Neural cell (in vitro differentiated cells): Measurements from ENCODE around the gene MRPL52. TPM values are rescaled to one million over a fixed set of nuclear protein-coding genes. Genes with fewer than 3 reads are reported as not detected.

Experiments
- H2AFZ ChIP-seq: fragments of 200-600, 300-800 bp; sonication (generic), shearing (Covaris generic); 2 replicates; pipeline ENCODE4 v1.6.0; 2014; ENCODE audit warnings: low read depth, mild to moderate bottlenecking, antibody characterized with exemption, low read length, moderate library complexity
- H3F3A ChIP-seq: fragments of 200-600 bp; shearing (Covaris generic); 2 replicates; pipeline ENCODE4 v1.6.1; 2016; ENCODE audit warnings: mild to moderate bottlenecking, moderate library complexity, mixed read lengths, antibody characterized with exemption, low read length; ENCODE audit not compliant: insufficient read depth, poor library complexity, severe bottlenecking
- H3K27ac ChIP-seq: fragments of 200-600, 300-800 bp; sonication (generic), shearing (Covaris generic); 2 replicates; pipeline ENCODE4 v1.5.1; 2014; ENCODE audit warnings: mild to moderate bottlenecking, low read length, moderate library complexity
- H3K27me3 ChIP-seq: fragments of 300-800, 200-600 bp; sonication (generic), shearing (Covaris generic); 2 replicates; pipeline ENCODE4 v1.6.0; 2014; ENCODE audit warnings: mild to moderate bottlenecking, low read depth, low read length, moderate library complexity; ENCODE audit not compliant: insufficient read depth
- H3K36me3 ChIP-seq: fragments of 300-800, 200-600 bp; sonication (generic), shearing (Covaris generic); 2 replicates; pipeline ENCODE4 v1.5.1; 2014; ENCODE audit warnings: mild to moderate bottlenecking, antibody characterized with exemption, low read length, moderate library complexity; ENCODE audit not compliant: insufficient read depth
- H3K4me2 ChIP-seq: fragments of 300-800, 200-600 bp; sonication (generic), shearing (Covaris generic); 2 replicates; pipeline ENCODE4 v1.6.0; 2014; ENCODE audit warnings: mild to moderate bottlenecking, low read length
- H3K4me3 ChIP-seq: fragments of 300-800, 200-600 bp; sonication (generic), shearing (Covaris generic); 2 replicates; pipeline ENCODE4 v1.5.1; 2014; ENCODE audit warnings: mild to moderate bottlenecking, low read length, moderate library complexity
- H3K79me2 ChIP-seq: fragments of 200-600 bp; shearing (Covaris generic); replicated peaks from 2 replicates; pipeline ENCODE4 v1.6.0; 2014; ENCODE audit warnings: mild to moderate bottlenecking, low read length, moderate library complexity; ENCODE audit not compliant: insufficient read depth
- H3K9ac ChIP-seq: fragments of 300-800, 200-600 bp; sonication (generic), shearing (Covaris generic); 2 replicates; pipeline ENCODE4 v1.6.1; 2016; ENCODE audit warnings: mild to moderate bottlenecking, low read length, mixed read lengths
- H3K9me2 ChIP-seq: fragments of 200-600 bp; shearing (Covaris generic); 2 replicates; pipeline ENCODE4 v1.6.1; 2016; ENCODE audit warnings: mild to moderate bottlenecking, low read length, mixed read lengths; ENCODE audit not compliant: insufficient read depth
- H3K9me3 ChIP-seq: fragments of 200-600, 300-800 bp; sonication (generic), shearing (Covaris generic); 2 replicates; pipeline ENCODE4 v1.6.1; 2016; ENCODE audit warnings: mild to moderate bottlenecking, mixed run types, low read length, moderate library complexity, mixed read lengths
- H4K20me1 ChIP-seq: fragments of 200-600 bp; shearing (Covaris generic); 2 replicates; pipeline ENCODE4 v1.6.1; 2016; ENCODE audit warnings: mild to moderate bottlenecking, mixed run types; ENCODE audit not compliant: insufficient read depth
- EP300 ChIP-seq: fragments of 450-650 bp; conservative IDR thresholded peaks from 2 replicates; pipeline ENCODE4 v1.6.1; 2014; ENCODE audit warnings: antibody characterized with exemption, mild to moderate bottlenecking, moderate library complexity; ENCODE audit not compliant: poor library complexity, severe bottlenecking
- EZH2 ChIP-seq: fragments of 200-600, 300-800 bp; shearing (Covaris generic), sonication (generic); IDR thresholded peaks from 2 replicates; pipeline ENCODE4 v1.6.1; 2014; ENCODE audit warnings: antibody characterized with exemption, low read length, borderline replicate concordance, mild to moderate bottlenecking; ENCODE audit not compliant: insufficient read depth, poor library complexity, severe bottlenecking
- MXI1 ChIP-seq: fragments of 450-650 bp; conservative IDR thresholded peaks from 2 replicates; pipeline ENCODE4 v1.6.1; 2014; ENCODE audit warnings: antibody characterized with exemption, mild to moderate bottlenecking; ENCODE audit not compliant: poor library complexity, severe bottlenecking
- POLR2AphosphoS5 ChIP-seq: IDR thresholded peaks from 2 replicates; pipeline ENCODE4 v1.6.1; 2012
- RAD21 ChIP-seq: fragments of 450-650 bp; conservative IDR thresholded peaks from 2 replicates; pipeline ENCODE4 v1.6.1; 2014; ENCODE audit warnings: antibody characterized with exemption, mild to moderate bottlenecking, moderate library complexity
- REST ChIP-seq: IDR thresholded peaks from 2 replicates; pipeline ENCODE4 v1.6.1; 2012; ENCODE audit warnings: borderline replicate concordance
- SMC3 ChIP-seq: fragments of 450-650 bp; conservative IDR thresholded peaks from 2 replicates; pipeline ENCODE4 v1.6.1; 2014; ENCODE audit warnings: antibody characterized with exemption, mild to moderate bottlenecking, moderate library complexity; ENCODE audit not compliant: poor library complexity
- TAF1 ChIP-seq: IDR thresholded peaks from 2 replicates; pipeline ENCODE4 v1.6.1; 2012; ENCODE audit warnings: low read depth
- polyA plus RNA-seq: library from polyadenylated mRNA; depleted of rRNA; stranded (reverse); fragments of >200 nt; gene quantifications from 2 replicates; pipeline ENCODE4 v1.2.3, GENCODE V29; 2014
- TF ChIP-seq, protein P1 (sequence below): fragments of 450-650 bp; IDR thresholded peaks from 2 replicates; pipeline ENCODE4 v1.5.1; 2014; ENCODE audit warnings: antibody characterized with exemption, mild to moderate bottlenecking, moderate library complexity; ENCODE audit not compliant: poor library complexity, severe bottlenecking

Gene MRPL52
- polyA plus RNA-seq, 1 donor from 2014 or later, result 161 TPM

DNA sequence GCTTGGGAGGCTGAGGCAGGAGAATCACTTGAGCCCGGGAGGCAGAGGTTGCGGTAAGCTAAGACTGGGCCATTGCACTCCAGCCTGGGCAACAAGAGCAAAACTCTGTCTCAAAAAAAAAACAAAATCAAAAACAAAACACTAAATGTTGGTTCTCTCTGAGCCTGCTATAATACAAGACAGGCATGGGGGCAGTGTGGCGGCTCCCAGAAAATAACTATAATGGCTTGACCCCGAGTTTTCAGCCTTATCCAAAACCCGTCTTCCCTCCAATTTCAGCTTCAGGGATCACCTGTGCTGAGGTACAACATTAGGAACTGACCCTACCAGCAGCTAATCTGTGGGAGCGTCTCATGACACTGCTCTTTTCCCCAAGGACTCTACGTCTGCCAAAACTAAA, 15.3 kb upstream of the MRPL52 start:
- H4K20me1 ChIP-seq, result no peaks in the 10 kb centered on the region
- no peaks in the 10 kb centered on the region for H3K36me3 ChIP-seq
- H3K79me2 ChIP-seq, result no peaks in the 10 kb centered on the region
- H3K4me3 ChIP-seq, result no peak overlapping the region
- no peaks in the 10 kb centered on the region for H3K27me3 ChIP-seq
- no peak overlapping the region for H3K9ac ChIP-seq
- H3F3A ChIP-seq, result no peaks in the 10 kb centered on the region
- TF ChIP-seq MXI1, result no peak
- TF ChIP-seq, protein P1, sequence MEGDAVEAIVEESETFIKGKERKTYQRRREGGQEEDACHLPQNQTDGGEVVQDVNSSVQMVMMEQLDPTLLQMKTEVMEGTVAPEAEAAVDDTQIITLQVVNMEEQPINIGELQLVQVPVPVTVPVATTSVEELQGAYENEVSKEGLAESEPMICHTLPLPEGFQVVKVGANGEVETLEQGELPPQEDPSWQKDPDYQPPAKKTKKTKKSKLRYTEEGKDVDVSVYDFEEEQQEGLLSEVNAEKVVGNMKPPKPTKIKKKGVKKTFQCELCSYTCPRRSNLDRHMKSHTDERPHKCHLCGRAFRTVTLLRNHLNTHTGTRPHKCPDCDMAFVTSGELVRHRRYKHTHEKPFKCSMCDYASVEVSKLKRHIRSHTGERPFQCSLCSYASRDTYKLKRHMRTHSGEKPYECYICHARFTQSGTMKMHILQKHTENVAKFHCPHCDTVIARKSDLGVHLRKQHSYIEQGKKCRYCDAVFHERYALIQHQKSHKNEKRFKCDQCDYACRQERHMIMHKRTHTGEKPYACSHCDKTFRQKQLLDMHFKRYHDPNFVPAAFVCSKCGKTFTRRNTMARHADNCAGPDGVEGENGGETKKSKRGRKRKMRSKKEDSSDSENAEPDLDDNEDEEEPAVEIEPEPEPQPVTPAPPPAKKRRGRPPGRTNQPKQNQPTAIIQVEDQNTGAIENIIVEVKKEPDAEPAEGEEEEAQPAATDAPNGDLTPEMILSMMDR, result no peak
- no peak for TF ChIP-seq SMC3
- TF ChIP-seq EZH2, result no peak
- TF ChIP-seq RAD21, result no peak
- no peak for TF ChIP-seq REST
- TF ChIP-seq TAF1, result no peak
- TF ChIP-seq POLR2AphosphoS5, result no peak
- TF ChIP-seq EP300, result no peak
- H3K27ac ChIP-seq, result no peak overlapping the region
- no peaks in the 10 kb centered on the region for H3K9me2 ChIP-seq
- no peak overlapping the region for H2AFZ ChIP-seq
- H3K4me2 ChIP-seq, result no peak overlapping the region
- no peaks in the 10 kb centered on the region for H3K9me3 ChIP-seq

DNA sequence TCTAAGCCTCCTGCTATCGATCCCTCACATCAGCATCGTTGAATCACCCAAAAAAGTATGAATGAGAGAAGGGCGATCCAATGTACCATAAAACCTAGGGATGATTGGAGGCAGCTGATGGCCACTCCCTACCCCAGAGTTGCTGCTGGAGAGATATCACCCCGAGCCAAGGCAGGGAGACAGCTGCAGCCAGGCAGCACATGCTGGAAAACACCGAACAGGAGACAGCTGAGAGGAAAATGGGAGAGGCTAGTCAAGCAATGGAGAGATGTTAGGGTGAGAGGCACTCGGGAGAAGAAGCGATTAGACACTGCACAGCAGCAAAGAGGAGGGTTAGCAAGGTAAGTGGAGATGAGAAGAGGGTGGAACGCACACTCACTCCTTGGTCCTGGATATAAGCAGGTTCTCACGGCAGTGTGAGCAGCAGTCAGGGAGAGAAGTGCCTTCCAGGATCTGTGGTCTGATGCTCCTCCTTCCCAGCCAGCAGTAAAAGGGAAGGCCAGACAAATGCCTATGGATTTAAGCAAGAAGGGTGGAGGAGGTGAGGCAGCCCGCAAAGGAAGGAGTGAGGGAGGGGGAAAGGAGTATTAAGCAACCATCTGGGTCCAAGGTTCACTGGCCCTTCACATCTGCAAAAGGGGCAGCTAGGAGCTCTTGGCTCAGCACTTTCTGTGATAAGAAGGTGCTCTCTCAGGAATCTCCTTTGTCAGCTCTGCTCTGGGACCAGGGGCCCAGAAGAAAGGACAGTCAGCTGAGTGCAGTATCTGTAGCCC, 14.6 kb upstream of the MRPL52 start, which contains the start of gene SLC7A7:
TSS of gene SLC7A7 (minus strand) at position 495 of the 773 bp plus-strand sequence. CDS start 2,037 bp downstream, outside the sequence.
- H3K4me3 ChIP-seq, result no peak within 1 kb of the TSS
- H2AFZ ChIP-seq, result no peak within 1 kb of the TSS
- H3K79me2 ChIP-seq, result no peaks in the 10 kb centered on the region
- H3K27me3 ChIP-seq, result no peaks in the 10 kb centered on the region
- TF ChIP-seq TAF1, result no peak
- TF ChIP-seq EP300, result no peak
- no peak for TF ChIP-seq EZH2
- no peak for TF ChIP-seq RAD21
- no peak for TF ChIP-seq SMC3
- TF ChIP-seq MXI1, result no peak
- TF ChIP-seq REST, result no peak
- no peak within 1 kb of the TSS for H3K27ac ChIP-seq
- H4K20me1 ChIP-seq, result no peaks in the 10 kb centered on the region
- no peak within 1 kb of the TSS for H3K4me2 ChIP-seq
- H3K36me3 ChIP-seq, result no peaks in the 10 kb centered on the region
- no peaks in the 10 kb centered on the region for H3K9me3 ChIP-seq
- H3K9me2 ChIP-seq, result no peaks in the 10 kb centered on the region
- H3F3A ChIP-seq, result no peaks in the 10 kb centered on the region
- no peak within 1 kb of the TSS for H3K9ac ChIP-seq
